SU-DHL-6 (cell line): ENCODE results near the gene AATK.

Experiments used
- H2AFZ ChIP-seq: fragments of 200-600 bp; sonication (generic); 2 replicates; pipeline ENCODE4 v1.6.1; 2014; ENCODE audit warnings: low read depth, mild to moderate bottlenecking, moderate library complexity, mixed read lengths, antibody characterized with exemption, low read length; ENCODE audit not compliant: severe bottlenecking
- H3F3A ChIP-seq: fragments of 200-600 bp; shearing (Covaris generic); 2 replicates; pipeline ENCODE4 v1.6.0; 2016; ENCODE audit warnings: antibody characterized with exemption, mild to moderate bottlenecking; ENCODE audit not compliant: insufficient read depth
- H3K27ac ChIP-seq: fragments of 200-600 bp; sonication (generic); 2 replicates; pipeline ENCODE4 v1.5.1; 2016; ENCODE audit warnings: low read depth, mild to moderate bottlenecking, low read length, moderate library complexity, mixed read lengths
- H3K27me3 ChIP-seq: fragments of 200-600 bp; sonication (generic), shearing (Covaris generic); 2 replicates; pipeline ENCODE4 v1.6.0; 2014; ENCODE audit warnings: mild to moderate bottlenecking, low read length
- H3K36me3 ChIP-seq: fragments of 200-600 bp; sonication (generic); 2 replicates; pipeline ENCODE4 v1.6.1; 2014; ENCODE audit warnings: mild to moderate bottlenecking, low read length, mixed read lengths
- H3K4me2 ChIP-seq: fragments of 300-600, 200-600 bp; shearing (Covaris generic), sonication (generic); 2 replicates; pipeline ENCODE4 v1.6.0; 2014; ENCODE audit warnings: low read length, low read depth, mild to moderate bottlenecking; ENCODE audit not compliant: poor library complexity, severe bottlenecking
- H3K4me3 ChIP-seq: fragments of 200-600 bp; sonication (generic); 2 replicates; pipeline ENCODE4 v1.5.1; 2014; ENCODE audit warnings: antibody characterized with exemption, low read length, mild to moderate bottlenecking, mixed read lengths; ENCODE audit not compliant: insufficient read depth, poor library complexity, severe bottlenecking
- H3K79me2 ChIP-seq: fragments of 200-600 bp; sonication (generic); 2 replicates; pipeline ENCODE4 v1.6.1; 2014; ENCODE audit warnings: mild to moderate bottlenecking, low read length, moderate library complexity; ENCODE audit not compliant: insufficient read depth
- H3K9ac ChIP-seq: fragments of 200-600 bp; sonication (generic); 2 replicates; pipeline ENCODE4 v1.7.0; 2014; ENCODE audit warnings: mild to moderate bottlenecking, low read length
- H3K9me2 ChIP-seq: fragments of 200-600 bp; sonication (generic); replicated peaks from 2 replicates; pipeline ENCODE4 v1.6.1; 2014; ENCODE audit warnings: low read length; ENCODE audit not compliant: insufficient read depth
- H3K9me3 ChIP-seq: fragments of 200-600 bp; sonication (generic); 2 replicates; pipeline ENCODE4 v1.6.1; 2014; ENCODE audit warnings: low read length, mixed read lengths; ENCODE audit not compliant: insufficient read depth
- H4K20me1 ChIP-seq: fragments of 200-600 bp; sonication (generic); 2 replicates; pipeline ENCODE4 v1.6.1; 2014; ENCODE audit warnings: low read depth, mild to moderate bottlenecking, antibody characterized with exemption, low read length, moderate library complexity, mixed read lengths
- EZH2phosphoT487 ChIP-seq: fragments of 200-600 bp; sonication (generic), shearing (Covaris generic); conservative IDR thresholded peaks from 2 replicates; pipeline ENCODE4 v1.6.1; 2018; ENCODE audit warnings: mild to moderate bottlenecking, antibody characterized with exemption, low read length, moderate library complexity, mixed read lengths
- TF ChIP-seq, protein P1 (sequence below): fragments of 200-600 bp; sonication (generic); IDR thresholded peaks from one replicate; pipeline ENCODE4 v1.5.1; 2017; ENCODE audit warnings: antibody characterized with exemption, mild to moderate bottlenecking, low read length, moderate library complexity; ENCODE audit not compliant: insufficient read depth, poor library complexity, severe bottlenecking

Gene AATK

DNA sequence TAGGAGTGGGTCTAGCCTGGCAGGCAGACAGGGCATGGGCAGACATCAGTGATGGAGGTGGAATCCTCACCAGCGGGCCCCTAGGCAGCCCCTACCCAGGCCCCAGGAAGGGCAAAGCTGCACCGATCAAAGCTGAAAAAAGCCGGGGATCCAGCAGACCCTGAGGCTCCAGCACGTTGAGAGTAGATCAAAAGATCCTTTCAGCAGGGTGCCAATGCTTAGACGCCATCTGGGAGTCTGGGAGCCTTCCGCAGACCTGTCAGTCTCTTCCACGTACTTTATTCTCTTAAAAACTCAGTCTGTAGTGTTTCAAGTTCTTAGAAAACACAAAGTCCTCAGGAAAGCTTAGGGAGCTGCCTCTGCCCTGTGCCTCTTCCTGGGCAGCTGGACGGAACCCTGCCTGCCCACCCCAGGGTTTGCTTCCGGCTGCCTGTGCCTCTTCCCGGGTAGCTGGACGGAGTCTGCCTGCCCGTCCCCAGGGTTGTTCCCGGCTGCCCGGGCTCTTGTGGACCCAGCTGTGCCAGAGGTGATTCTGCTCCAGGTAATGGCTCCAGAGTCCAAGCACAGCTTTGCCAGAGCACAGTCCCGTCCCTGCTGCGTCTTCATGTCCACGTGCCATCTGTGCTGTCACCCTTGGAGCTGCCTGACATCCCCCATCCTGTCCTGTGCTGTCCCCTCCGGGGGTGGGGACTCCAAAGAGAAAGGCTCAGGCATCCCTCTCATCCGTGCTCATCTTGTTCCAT is 51.5 kb downstream of the AATK start:
- Histone ChIP-seq H3K36me3 (no peaks in the 10 kb centered on the region), H2AFZ (no peak overlapping the region), H4K20me1 (no peaks in the 10 kb centered on the region), H3K4me3 (no peak overlapping the region), H3K79me2 (no peaks in the 10 kb centered on the region), H3K9me2 (no peaks in the 10 kb centered on the region), H3K4me2 (no peak overlapping the region), H3F3A (no peaks in the 10 kb centered on the region), H3K27ac (no peak overlapping the region), H3K27me3 (no peaks in the 10 kb centered on the region), H3K9ac (no peak overlapping the region), H3K9me3 (no peaks in the 10 kb centered on the region)
- no peak for TF ChIP-seq EZH2phosphoT487
- TF ChIP-seq, protein P1, sequence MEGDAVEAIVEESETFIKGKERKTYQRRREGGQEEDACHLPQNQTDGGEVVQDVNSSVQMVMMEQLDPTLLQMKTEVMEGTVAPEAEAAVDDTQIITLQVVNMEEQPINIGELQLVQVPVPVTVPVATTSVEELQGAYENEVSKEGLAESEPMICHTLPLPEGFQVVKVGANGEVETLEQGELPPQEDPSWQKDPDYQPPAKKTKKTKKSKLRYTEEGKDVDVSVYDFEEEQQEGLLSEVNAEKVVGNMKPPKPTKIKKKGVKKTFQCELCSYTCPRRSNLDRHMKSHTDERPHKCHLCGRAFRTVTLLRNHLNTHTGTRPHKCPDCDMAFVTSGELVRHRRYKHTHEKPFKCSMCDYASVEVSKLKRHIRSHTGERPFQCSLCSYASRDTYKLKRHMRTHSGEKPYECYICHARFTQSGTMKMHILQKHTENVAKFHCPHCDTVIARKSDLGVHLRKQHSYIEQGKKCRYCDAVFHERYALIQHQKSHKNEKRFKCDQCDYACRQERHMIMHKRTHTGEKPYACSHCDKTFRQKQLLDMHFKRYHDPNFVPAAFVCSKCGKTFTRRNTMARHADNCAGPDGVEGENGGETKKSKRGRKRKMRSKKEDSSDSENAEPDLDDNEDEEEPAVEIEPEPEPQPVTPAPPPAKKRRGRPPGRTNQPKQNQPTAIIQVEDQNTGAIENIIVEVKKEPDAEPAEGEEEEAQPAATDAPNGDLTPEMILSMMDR = no peak

DNA sequence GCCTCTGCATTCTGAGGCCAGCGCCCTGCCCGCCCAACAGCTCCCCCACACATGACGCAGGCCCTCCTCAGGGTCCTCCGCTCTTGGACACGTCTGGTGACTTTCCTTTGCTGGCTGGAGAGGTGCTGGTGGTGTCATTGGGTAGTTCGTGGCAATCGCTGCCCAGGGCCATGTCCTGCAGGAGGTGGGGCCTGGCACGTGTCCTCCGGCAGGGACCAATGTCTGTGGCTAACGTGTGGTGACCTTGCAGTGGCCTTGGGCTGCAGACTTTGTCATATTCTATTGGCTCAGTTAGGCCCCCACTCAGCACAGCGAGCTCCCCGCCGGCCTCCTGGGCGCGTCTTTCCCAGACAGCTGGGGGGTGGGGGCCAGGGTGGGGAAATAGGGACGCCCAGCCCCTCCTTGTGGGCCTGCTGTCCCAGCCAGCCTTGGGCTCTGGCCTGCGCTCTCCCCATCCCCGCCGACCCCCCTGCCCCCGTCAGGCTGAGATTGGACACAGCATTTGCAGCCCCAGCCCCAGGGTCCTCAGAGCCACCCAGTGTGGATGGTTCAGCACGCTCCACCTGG is 52.8 kb downstream of the AATK start:
- Histone ChIP-seq H3K36me3 (no peaks in the 10 kb centered on the region), H3K79me2 (no peaks in the 10 kb centered on the region), H3K27me3 (no peaks in the 10 kb centered on the region), H3K9me2 (no peaks in the 10 kb centered on the region), H3K9ac (no peak overlapping the region), H4K20me1 (no peaks in the 10 kb centered on the region), H3K27ac (no peak overlapping the region), H3F3A (no peaks in the 10 kb centered on the region), H3K4me2 (no peak overlapping the region), H3K4me3 (no peak overlapping the region), H3K9me3 (no peaks in the 10 kb centered on the region), H2AFZ (no peak overlapping the region)
- TF ChIP-seq, protein P1 = no peak
- no peak for TF ChIP-seq EZH2phosphoT487

DNA sequence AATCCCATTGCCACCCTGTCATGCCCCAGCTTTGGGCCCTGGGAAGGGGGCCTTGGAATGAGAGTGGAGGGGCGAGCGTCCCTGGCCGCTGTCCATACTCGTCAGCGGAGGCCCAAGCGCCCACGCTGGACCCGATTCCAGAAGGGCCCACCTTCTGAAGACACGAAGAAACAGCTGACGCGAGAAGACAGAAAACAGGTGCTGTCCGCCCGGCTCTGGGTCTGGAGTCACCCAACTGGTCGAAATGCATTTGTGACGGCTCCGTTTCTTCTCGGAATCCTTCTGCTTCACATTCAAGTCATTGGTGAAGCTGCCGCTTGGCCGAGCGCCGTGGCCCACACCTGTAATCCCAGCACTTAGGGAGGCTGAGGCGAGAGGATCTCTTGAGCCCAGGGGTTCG is 53.6 kb downstream of the AATK start:
- H3K4me3 ChIP-seq = no peak overlapping the region
- H3K36me3 ChIP-seq = no peaks in the 10 kb centered on the region
- no peak overlapping the region for H3K4me2 ChIP-seq
- TF ChIP-seq, protein P1 = no peak
- TF ChIP-seq EZH2phosphoT487 = no peak
- no peaks in the 10 kb centered on the region for H3K79me2 ChIP-seq
- H3K9me3 ChIP-seq = no peaks in the 10 kb centered on the region
- no peaks in the 10 kb centered on the region for H3K27me3 ChIP-seq
- H3K9me2 ChIP-seq = no peaks in the 10 kb centered on the region
- H2AFZ ChIP-seq = no peak overlapping the region
- H4K20me1 ChIP-seq = no peaks in the 10 kb centered on the region
- H3K9ac ChIP-seq = no peak overlapping the region
- H3K27ac ChIP-seq = no peak overlapping the region
- H3F3A ChIP-seq = no peaks in the 10 kb centered on the region
